Measurements from ENCODE around the gene SPAG17. TPM values are rescaled to one million over a fixed set of nuclear protein-coding genes. Genes with fewer than 3 reads are reported as not detected.

SPAG17 gene
- total RNA-seq, result under 0.01 TPM in 1 of 2 replicates, not detected in the other

GRCh38 chr1:118185084-118185832 is at the start of gene SPAG17:
SPAG17 (minus strand) TSS chr1:118185228; CDS start chr1:118185157, 71 bp downstream.

GRCh38 chr1:117929343-117930172 is 255.5 kb downstream of the SPAG17 start, which contains the start of the genes GDAP2 and WDR3:
GDAP2 (minus strand) TSS chr1:117929621; CDS start chr1:117920357, 9,264 bp downstream.
WDR3 (plus strand) TSS chr1:117929739; CDS start chr1:117933320, 3,581 bp downstream.

